ENCODE data around the gene PLEK. TPM values are rescaled to one million over a fixed set of nuclear protein-coding genes. Genes with fewer than 3 reads are reported as not detected.

PLEK gene
- total and polyA plus RNA-seq, 4 donors, result 2.6 to 40.6 (median 4.6) TPM

DNA sequence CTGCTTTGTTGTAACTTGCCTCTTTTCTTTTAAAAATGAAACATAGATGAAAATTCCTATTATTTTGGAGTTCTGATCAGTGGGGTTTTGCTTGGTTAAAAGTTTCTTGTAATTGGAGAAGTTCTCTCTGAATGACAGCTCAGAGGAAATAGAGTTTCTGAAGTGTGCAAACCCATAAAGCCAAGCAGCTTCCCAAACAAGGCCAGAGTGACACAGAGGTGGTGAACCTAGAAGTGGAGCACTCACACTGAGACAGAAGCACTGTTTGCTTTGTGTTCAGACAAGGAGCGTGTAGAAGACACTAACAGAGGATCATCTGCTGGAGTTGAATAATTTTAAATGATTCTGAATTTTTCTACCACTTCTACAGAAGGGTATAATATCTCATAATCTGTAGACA, 52.8 kb downstream of the PLEK start:
- no peaks in the 10 kb centered on the region for H3K27me3 ChIP-seq (ENCODE audit: control insufficient read depth in 4 of 4, insufficient read depth in 4 of 4, low read length in 3 of 4)
- no peaks in the 10 kb centered on the region for H3K4me1 ChIP-seq (ENCODE audit: control insufficient read depth in 4 of 4, insufficient read depth in 4 of 4, low read length in 3 of 4)
- TF ChIP-seq, protein P1, sequence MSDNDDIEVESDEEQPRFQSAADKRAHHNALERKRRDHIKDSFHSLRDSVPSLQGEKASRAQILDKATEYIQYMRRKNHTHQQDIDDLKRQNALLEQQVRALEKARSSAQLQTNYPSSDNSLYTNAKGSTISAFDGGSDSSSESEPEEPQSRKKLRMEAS (IDR thresholded peaks at IDR 0.05), result no peak
- TF ChIP-seq GABPA (IDR thresholded peaks at IDR 0.05 in 1 of 2, conservative IDR thresholded peaks at IDR 0.05 in 1 of 2), result no peak
- TF ChIP-seq, protein P2, sequence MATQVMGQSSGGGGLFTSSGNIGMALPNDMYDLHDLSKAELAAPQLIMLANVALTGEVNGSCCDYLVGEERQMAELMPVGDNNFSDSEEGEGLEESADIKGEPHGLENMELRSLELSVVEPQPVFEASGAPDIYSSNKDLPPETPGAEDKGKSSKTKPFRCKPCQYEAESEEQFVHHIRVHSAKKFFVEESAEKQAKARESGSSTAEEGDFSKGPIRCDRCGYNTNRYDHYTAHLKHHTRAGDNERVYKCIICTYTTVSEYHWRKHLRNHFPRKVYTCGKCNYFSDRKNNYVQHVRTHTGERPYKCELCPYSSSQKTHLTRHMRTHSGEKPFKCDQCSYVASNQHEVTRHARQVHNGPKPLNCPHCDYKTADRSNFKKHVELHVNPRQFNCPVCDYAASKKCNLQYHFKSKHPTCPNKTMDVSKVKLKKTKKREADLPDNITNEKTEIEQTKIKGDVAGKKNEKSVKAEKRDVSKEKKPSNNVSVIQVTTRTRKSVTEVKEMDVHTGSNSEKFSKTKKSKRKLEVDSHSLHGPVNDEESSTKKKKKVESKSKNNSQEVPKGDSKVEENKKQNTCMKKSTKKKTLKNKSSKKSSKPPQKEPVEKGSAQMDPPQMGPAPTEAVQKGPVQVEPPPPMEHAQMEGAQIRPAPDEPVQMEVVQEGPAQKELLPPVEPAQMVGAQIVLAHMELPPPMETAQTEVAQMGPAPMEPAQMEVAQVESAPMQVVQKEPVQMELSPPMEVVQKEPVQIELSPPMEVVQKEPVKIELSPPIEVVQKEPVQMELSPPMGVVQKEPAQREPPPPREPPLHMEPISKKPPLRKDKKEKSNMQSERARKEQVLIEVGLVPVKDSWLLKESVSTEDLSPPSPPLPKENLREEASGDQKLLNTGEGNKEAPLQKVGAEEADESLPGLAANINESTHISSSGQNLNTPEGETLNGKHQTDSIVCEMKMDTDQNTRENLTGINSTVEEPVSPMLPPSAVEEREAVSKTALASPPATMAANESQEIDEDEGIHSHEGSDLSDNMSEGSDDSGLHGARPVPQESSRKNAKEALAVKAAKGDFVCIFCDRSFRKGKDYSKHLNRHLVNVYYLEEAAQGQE (IDR thresholded peaks at IDR 0.05), result no peak
- no peak for TF ChIP-seq HNF4A (conservative IDR thresholded peaks at IDR 0.05)
- TF ChIP-seq, protein P3, sequence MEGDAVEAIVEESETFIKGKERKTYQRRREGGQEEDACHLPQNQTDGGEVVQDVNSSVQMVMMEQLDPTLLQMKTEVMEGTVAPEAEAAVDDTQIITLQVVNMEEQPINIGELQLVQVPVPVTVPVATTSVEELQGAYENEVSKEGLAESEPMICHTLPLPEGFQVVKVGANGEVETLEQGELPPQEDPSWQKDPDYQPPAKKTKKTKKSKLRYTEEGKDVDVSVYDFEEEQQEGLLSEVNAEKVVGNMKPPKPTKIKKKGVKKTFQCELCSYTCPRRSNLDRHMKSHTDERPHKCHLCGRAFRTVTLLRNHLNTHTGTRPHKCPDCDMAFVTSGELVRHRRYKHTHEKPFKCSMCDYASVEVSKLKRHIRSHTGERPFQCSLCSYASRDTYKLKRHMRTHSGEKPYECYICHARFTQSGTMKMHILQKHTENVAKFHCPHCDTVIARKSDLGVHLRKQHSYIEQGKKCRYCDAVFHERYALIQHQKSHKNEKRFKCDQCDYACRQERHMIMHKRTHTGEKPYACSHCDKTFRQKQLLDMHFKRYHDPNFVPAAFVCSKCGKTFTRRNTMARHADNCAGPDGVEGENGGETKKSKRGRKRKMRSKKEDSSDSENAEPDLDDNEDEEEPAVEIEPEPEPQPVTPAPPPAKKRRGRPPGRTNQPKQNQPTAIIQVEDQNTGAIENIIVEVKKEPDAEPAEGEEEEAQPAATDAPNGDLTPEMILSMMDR (IDR thresholded peaks at IDR 0.05; ENCODE audit: low read depth, low read length, missing input control), result no peak
- TF ChIP-seq, protein P4, sequence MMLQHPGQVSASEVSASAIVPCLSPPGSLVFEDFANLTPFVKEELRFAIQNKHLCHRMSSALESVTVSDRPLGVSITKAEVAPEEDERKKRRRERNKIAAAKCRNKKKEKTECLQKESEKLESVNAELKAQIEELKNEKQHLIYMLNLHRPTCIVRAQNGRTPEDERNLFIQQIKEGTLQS (IDR thresholded peaks at IDR 0.05), result no peak
- no peaks in the 10 kb centered on the region for H3K9me3 ChIP-seq (ENCODE audit: control insufficient read depth in 4 of 4, low read length in 3 of 4)
- no peak for DNase-seq (ENCODE audit: low spot score)
- H3K4me3 ChIP-seq (ENCODE audit: low read depth in 1 of 3, low read length in 3 of 3), result no peak overlapping the region
- no peak overlapping the region for H3K9ac ChIP-seq (ENCODE audit: low read depth in 1 of 2, low read length in 2 of 2)
- WGBS, result 86% methylated on average over 1 of the region's 1 CpG
- H3K36me3 ChIP-seq (ENCODE audit: control insufficient read depth in 4 of 4, insufficient read depth in 3 of 4, low read depth in 1 of 4, low read length in 3 of 4), result no peaks in the 10 kb centered on the region
- H3K27ac ChIP-seq (ENCODE audit: low read depth in 1 of 2, low read length in 2 of 2), result no peak overlapping the region

DNA sequence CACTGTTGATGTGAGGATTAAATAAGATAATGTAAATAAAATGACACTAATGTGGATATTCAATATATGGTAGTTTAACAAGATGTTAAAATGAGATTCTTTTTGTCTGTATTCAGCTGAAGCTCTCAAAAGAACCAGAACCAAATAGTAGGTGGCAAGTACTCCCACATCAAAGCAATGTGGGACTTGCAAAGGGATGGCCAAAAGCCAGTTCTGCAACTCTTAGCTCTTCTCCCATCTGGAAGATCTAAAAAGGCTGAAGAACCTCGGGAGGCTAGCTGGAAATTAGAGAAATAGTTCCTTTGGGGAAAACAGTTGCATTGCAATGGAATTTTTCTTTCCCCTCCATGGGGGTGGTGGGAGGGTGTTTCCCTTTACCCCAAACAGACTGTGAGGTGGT, 53.3 kb downstream of the PLEK start:
- TF ChIP-seq TAF1 (conservative IDR thresholded peaks at IDR 0.05) (no peak), FOXA1 (IDR thresholded peaks at IDR 0.05) (no peak), EGR1 (IDR thresholded peaks at IDR 0.05; ENCODE audit: low read depth in 2 of 2) (no peak), SP1 (IDR thresholded peaks at IDR 0.05) (no peak), NR2F2 (IDR thresholded peaks at IDR 0.05) (no peak), YY1 (IDR thresholded peaks at IDR 0.05) (no peak), FOXA2 (IDR thresholded peaks at IDR 0.05) (no peak), RAD21 (IDR thresholded peaks at IDR 0.05) (no peak)
- TF ChIP-seq, protein P3 (IDR thresholded peaks at IDR 0.05; ENCODE audit: low read depth, low read length, missing input control), result no peak
- TF ChIP-seq, protein P1 (IDR thresholded peaks at IDR 0.05), result no peak
- TF ChIP-seq, protein P4 (IDR thresholded peaks at IDR 0.05), result no peak
- TF ChIP-seq, protein P2 (IDR thresholded peaks at IDR 0.05), result no peak
- Histone ChIP-seq H3K27ac (ENCODE audit: low read depth in 1 of 2, low read length in 2 of 2) (no peak overlapping the region), H3K27me3 (ENCODE audit: control insufficient read depth in 4 of 4, insufficient read depth in 4 of 4, low read length in 3 of 4) (no peaks in the 10 kb centered on the region), H3K4me1 (ENCODE audit: control insufficient read depth in 4 of 4, insufficient read depth in 4 of 4, low read length in 3 of 4) (no peaks in the 10 kb centered on the region), H3K9me3 (ENCODE audit: control insufficient read depth in 4 of 4, low read length in 3 of 4) (no peaks in the 10 kb centered on the region), H3K4me3 (ENCODE audit: low read depth in 1 of 3, low read length in 3 of 3) (no peak overlapping the region), H3K9ac (ENCODE audit: low read depth in 1 of 2, low read length in 2 of 2) (no peak overlapping the region), H3K36me3 (ENCODE audit: control insufficient read depth in 4 of 4, insufficient read depth in 3 of 4, low read depth in 1 of 4, low read length in 3 of 4) (no peaks in the 10 kb centered on the region)
- DNase-seq (ENCODE audit: low spot score), result no peak
- 83% methylated on average over 1 of the region's 1 CpG for WGBS
